K562 (cell line): ENCODE measurements around the gene WDR18. TPM values are rescaled to one million over a fixed set of nuclear protein-coding genes. Genes with fewer than 3 reads are reported as not detected.

ENCODE experiments used
- ARID2 ChIP-seq: fragments of 450-650 bp; IDR thresholded peaks from 2 replicates; pipeline ENCODE4 v1.6.1; 2017; ENCODE audit warnings: antibody characterized with exemption, mild to moderate bottlenecking
- CREM ChIP-seq: IDR thresholded peaks from 2 replicates; pipeline ENCODE4 v1.6.1; 2014; ENCODE audit warnings: antibody characterized with exemption, low read depth
- CTBP1 ChIP-seq: fragments of 450-650 bp; IDR thresholded peaks from 2 replicates; pipeline ENCODE4 v1.6.1; 2016; ENCODE audit warnings: borderline replicate concordance
- MAZ ChIP-seq, 2 experiments: fragments of 450-650 bp in 1 of 2; sonication (generic) in 1 of 2; formaldehyde crosslinking; IDR thresholded peaks in 1 of 2; conservative IDR thresholded peaks in 1 of 2; 2 replicates each; pipeline versions ENCODE4 v1.4.0 to v1.5.0; 2020; ENCODE audit warnings: mild to moderate bottlenecking in 1 of 2, missing genetic modification reagents in 1 of 2
- NONO ChIP-seq, 2 experiments: fragments of 200-400 bp in 1 of 2; fragments of 450-650 bp in 1 of 2; formaldehyde crosslinking in 1 of 2; IDR thresholded peaks; 2 replicates each; pipeline ENCODE4 v1.6.1; 2017; ENCODE audit warnings: low read depth in 2 of 2, mild to moderate bottlenecking in 2 of 2, moderate library complexity in 2 of 2, low read length in 1 of 2
- NRF1 ChIP-seq, 2 experiments: fragments of 450-650 bp; IDR thresholded peaks in 1 of 2; conservative IDR thresholded peaks in 1 of 2; 2 replicates each; pipeline ENCODE4 v1.6.1; 2014; ENCODE audit warnings: mild to moderate bottlenecking in 2 of 2
- PRPF4 ChIP-seq: fragments of 200-400 bp; formaldehyde crosslinking; IDR thresholded peaks from one replicate; pipeline ENCODE4 v1.6.1; 2017; ENCODE audit warnings: low read length, low read depth, mild to moderate bottlenecking; ENCODE audit not compliant: insufficient read depth, poor library complexity, severe bottlenecking
- RAD21 ChIP-seq, 2 experiments: fragments of 250-450 bp in 1 of 2; fragments of 450-650 bp in 1 of 2; sonication (Bioruptor Pico) in 1 of 2; formaldehyde crosslinking in 1 of 2; IDR thresholded peaks in 1 of 2; conservative IDR thresholded peaks in 1 of 2; 2 replicates each; pipeline versions ENCODE4 v1.4.0 to v1.8.0; 2020 to 2022; ENCODE audit warnings: mild to moderate bottlenecking in 2 of 2, moderate library complexity in 1 of 2
- SP1 ChIP-seq: sonication (generic); formaldehyde crosslinking; IDR thresholded peaks from 2 replicates; pipeline ENCODE4 v1.8.1; 2022; ENCODE audit warnings: mild to moderate bottlenecking, missing genetic modification reagents
- ZFX ChIP-seq: sonication (generic); formaldehyde crosslinking; IDR thresholded peaks from 2 replicates; pipeline ENCODE4 v1.8.0; 2022; ENCODE audit warnings: mild to moderate bottlenecking, missing genetic modification reagents, moderate library complexity
- ZNF124 ChIP-seq: sonication (generic); formaldehyde crosslinking; IDR thresholded peaks from 2 replicates; pipeline ENCODE4 v1.8.1; 2022; ENCODE audit warnings: missing genetic modification reagents
- ZNF274 ChIP-seq: IDR thresholded peaks from 2 replicates; pipeline ENCODE4 v1.6.1; 2011; ENCODE audit warnings: low read depth, mild to moderate bottlenecking, low read length, moderate library complexity, borderline replicate concordance
- ZNF384 ChIP-seq: IDR thresholded peaks from 2 replicates; pipeline ENCODE4 v1.6.1; 2012; ENCODE audit warnings: low read depth, low read length, improper control_type of control experiment
- polyA plus RNA-seq, 8 experiments: library from polyadenylated mRNA; depleted of rRNA in 4 of 8; stranded (reverse) in 5 of 8; unstranded in 3 of 8; fragments of >200 nt; fragmentation: Nextera tagmentation in 2 of 8; fragmentation: Illumina TruSeq in 1 of 8; extraction: Ambion mirVana in 2 of 8; extraction: Trizol in 1 of 8; gene quantifications; 2 replicates each; pipeline versions ENCODE4 v1.2.1 to v1.2.3, GENCODE V29; 2011 to 2014; ENCODE audit warnings: inconsistent platforms in 1 of 8, missing spikeins in 1 of 8
- total RNA-seq, 7 experiments: library from RNA; depleted of rRNA in 6 of 7; stranded (reverse); fragments of >200 nt in 6 of 7; fragmentation: Illumina TruSeq in 2 of 7; extraction: Trizol in 2 of 7; gene quantifications; 2 replicates each; pipeline versions ENCODE4 v1.2.1 to v1.2.3, GENCODE V29; 2011 to 2021; ENCODE audit warnings: low replicate concordance in 1 of 7
- TF ChIP-seq, protein P1 (sequence below), 3 experiments: IDR thresholded peaks in 2 of 3; conservative IDR thresholded peaks in 1 of 3; 2 replicates each; pipeline ENCODE4 v1.5.1; 2011 to 2012; ENCODE audit warnings: low read length in 3 of 3, mild to moderate bottlenecking in 3 of 3, control low read depth in 2 of 3, improper control_type of control experiment in 1 of 3, inconsistent platforms in 1 of 3, low read depth in 1 of 3, mixed read lengths in 1 of 3, moderate library complexity in 1 of 3; ENCODE audit not compliant: insufficient read depth in 2 of 3
- TF ChIP-seq, protein P2 (sequence below): sonication (generic); formaldehyde crosslinking; IDR thresholded peaks from 2 replicates; pipeline ENCODE4 v1.8.0; 2022; ENCODE audit warnings: missing genetic modification reagents, mild to moderate bottlenecking, moderate library complexity, borderline replicate concordance
- TF ChIP-seq, protein P3 (sequence below): fragments of 250-450 bp; sonication (Bioruptor Pico); IDR thresholded peaks from 2 replicates; pipeline ENCODE4 v1.9.0; 2021; ENCODE audit warnings: mild to moderate bottlenecking, inconsistent platforms
- TF ChIP-seq, protein P4 (sequence below): fragments of 200-800 bp; sonication (Bioruptor generic); IDR thresholded peaks from 2 replicates; pipeline ENCODE4 v1.6.1; 2017; ENCODE audit warnings: missing genetic modification characterization, missing compliant biosample characterization

The WDR18 gene
- total and polyA plus RNA-seq, 9 of the 15 experiments (the other 6 are each of a cell fraction or from before 2014, with no cell fraction given): 0.65 to 181 (median 30.1) TPM

DNA sequence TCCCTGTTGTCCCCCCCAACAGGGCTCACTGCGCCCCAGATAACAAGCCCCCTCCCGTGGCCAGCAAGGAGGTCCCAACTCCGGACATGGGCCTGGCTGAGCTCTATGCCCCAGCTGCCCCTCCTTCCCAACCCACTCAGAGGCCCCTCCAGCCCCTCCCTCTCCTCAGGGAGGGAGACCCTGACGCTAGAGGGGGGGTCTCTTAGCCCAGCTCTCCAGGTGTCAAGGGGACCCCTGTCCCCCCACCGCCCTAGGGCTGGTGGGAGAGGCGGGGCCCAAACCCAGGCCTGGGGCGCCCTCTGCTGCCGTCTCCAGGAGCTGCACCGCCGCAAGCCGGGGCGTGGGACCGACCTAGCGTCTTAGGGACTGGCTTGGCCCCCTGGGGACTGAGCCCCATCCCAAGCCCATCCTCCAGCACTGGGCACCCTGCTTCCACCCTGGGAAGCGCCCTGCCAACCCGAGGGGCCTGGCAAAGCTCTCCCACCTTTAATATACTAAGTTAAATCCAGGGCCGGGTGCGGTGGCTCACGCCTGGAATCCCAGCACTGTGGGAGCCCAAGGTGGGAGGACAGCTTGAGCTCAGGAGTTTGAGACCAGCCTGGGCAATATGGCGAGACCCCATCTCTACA is 17.5 kb downstream of the WDR18 start (continued):
- TF ChIP-seq, protein P1, sequence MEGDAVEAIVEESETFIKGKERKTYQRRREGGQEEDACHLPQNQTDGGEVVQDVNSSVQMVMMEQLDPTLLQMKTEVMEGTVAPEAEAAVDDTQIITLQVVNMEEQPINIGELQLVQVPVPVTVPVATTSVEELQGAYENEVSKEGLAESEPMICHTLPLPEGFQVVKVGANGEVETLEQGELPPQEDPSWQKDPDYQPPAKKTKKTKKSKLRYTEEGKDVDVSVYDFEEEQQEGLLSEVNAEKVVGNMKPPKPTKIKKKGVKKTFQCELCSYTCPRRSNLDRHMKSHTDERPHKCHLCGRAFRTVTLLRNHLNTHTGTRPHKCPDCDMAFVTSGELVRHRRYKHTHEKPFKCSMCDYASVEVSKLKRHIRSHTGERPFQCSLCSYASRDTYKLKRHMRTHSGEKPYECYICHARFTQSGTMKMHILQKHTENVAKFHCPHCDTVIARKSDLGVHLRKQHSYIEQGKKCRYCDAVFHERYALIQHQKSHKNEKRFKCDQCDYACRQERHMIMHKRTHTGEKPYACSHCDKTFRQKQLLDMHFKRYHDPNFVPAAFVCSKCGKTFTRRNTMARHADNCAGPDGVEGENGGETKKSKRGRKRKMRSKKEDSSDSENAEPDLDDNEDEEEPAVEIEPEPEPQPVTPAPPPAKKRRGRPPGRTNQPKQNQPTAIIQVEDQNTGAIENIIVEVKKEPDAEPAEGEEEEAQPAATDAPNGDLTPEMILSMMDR (IDR thresholded peaks at IDR 0.05 in 2 of 3, conservative IDR thresholded peaks at IDR 0.05 in 1 of 3; ENCODE audit: insufficient read depth in 2 of 3, low read depth in 1 of 3, low read length in 3 of 3): peak; percentile 78 to 91 (median 89)
- TF ChIP-seq, protein P2, sequence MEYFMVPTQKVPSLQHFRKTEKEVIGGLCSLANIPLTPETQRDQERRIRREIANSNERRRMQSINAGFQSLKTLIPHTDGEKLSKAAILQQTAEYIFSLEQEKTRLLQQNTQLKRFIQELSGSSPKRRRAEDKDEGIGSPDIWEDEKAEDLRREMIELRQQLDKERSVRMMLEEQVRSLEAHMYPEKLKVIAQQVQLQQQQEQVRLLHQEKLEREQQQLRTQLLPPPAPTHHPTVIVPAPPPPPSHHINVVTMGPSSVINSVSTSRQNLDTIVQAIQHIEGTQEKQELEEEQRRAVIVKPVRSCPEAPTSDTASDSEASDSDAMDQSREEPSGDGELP (CRISPR knock-in tag): peak; percentile 58; the same call in 1 of the 2 replicates
- peak; percentile 61; the same call in 1 of the 2 replicates for TF ChIP-seq ARID2
- TF ChIP-seq ZNF384: no peak
- 0 out of 2 replicates have a peak, but pooled peaks have one; percentile 6 for TF ChIP-seq CREM
- TF ChIP-seq SP1 (CRISPR knock-in tag): peak; percentile 67; the same call in 1 of the 2 replicates
- TF ChIP-seq, protein P3, sequence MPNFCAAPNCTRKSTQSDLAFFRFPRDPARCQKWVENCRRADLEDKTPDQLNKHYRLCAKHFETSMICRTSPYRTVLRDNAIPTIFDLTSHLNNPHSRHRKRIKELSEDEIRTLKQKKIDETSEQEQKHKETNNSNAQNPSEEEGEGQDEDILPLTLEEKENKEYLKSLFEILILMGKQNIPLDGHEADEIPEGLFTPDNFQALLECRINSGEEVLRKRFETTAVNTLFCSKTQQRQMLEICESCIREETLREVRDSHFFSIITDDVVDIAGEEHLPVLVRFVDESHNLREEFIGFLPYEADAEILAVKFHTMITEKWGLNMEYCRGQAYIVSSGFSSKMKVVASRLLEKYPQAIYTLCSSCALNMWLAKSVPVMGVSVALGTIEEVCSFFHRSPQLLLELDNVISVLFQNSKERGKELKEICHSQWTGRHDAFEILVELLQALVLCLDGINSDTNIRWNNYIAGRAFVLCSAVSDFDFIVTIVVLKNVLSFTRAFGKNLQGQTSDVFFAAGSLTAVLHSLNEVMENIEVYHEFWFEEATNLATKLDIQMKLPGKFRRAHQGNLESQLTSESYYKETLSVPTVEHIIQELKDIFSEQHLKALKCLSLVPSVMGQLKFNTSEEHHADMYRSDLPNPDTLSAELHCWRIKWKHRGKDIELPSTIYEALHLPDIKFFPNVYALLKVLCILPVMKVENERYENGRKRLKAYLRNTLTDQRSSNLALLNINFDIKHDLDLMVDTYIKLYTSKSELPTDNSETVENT (CRISPR knock-in tag): 0 out of 2 replicates have a peak, but pooled peaks have one; percentile 23
- TF ChIP-seq, protein P4, sequence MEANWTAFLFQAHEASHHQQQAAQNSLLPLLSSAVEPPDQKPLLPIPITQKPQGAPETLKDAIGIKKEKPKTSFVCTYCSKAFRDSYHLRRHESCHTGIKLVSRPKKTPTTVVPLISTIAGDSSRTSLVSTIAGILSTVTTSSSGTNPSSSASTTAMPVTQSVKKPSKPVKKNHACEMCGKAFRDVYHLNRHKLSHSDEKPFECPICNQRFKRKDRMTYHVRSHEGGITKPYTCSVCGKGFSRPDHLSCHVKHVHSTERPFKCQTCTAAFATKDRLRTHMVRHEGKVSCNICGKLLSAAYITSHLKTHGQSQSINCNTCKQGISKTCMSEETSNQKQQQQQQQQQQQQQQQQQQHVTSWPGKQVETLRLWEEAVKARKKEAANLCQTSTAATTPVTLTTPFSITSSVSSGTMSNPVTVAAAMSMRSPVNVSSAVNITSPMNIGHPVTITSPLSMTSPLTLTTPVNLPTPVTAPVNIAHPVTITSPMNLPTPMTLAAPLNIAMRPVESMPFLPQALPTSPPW (CRISPR knock-in tag): peak; percentile 66
- TF ChIP-seq NRF1 (conservative IDR thresholded peaks at IDR 0.05 in 1 of 2, IDR thresholded peaks at IDR 0.05 in 1 of 2): peak; percentile 33 to 53; a peak in 3 of 4 replicates
- TF ChIP-seq ZNF274: no peak
- TF ChIP-seq NONO (IDR thresholded peaks at IDR 0.05; ENCODE audit: low read depth in 2 of 2, low read length in 1 of 2): peak in 1 of 2 experiments; percentile 44; a peak in 1 of 4 replicates
- no peak for TF ChIP-seq ZNF124 (CRISPR knock-in tag)
- TF ChIP-seq CTBP1: peak; percentile 49; the same call in 1 of the 2 replicates
- TF ChIP-seq ZFX (CRISPR knock-in tag): 0 out of 2 replicates have a peak, but pooled peaks have one; percentile 3
- peak; percentile 73 to 82 for TF ChIP-seq MAZ (CRISPR knock-in tag; conservative IDR thresholded peaks at IDR 0.05 in 1 of 2, IDR thresholded peaks at IDR 0.05 in 1 of 2)
- TF ChIP-seq PRPF4: no peak
- peak; percentile 76 to 93 for TF ChIP-seq RAD21 (CRISPR knock-in tag; conservative IDR thresholded peaks at IDR 0.05 in 1 of 2, IDR thresholded peaks at IDR 0.05 in 1 of 2)
